IPS DF 19.7 (cell line): ENCODE measurements around the gene DAGLA.

ENCODE experiments used
- DNase-seq: peaks from one replicate; pipeline ENCODE4 v3.0.0-alpha.2; 2013; ENCODE audit warnings: low read depth, low spot score

Gene DAGLA

GRCh38 chr11:61762798-61763197 is 82.6 kb downstream of the DAGLA start:
- no peak for DNase-seq

- no peak for DNase-seq
Measured at GRCh38 chr11:61763930-61764605, 83.9 kb downstream of the DAGLA start.

GRCh38 chr11:61764606-61765260 is 84.5 kb downstream of the DAGLA start:
- DNase-seq = no peak

- no peak for DNase-seq
Measured at GRCh38 chr11:61765550-61766253, 85.5 kb downstream of the DAGLA start.

GRCh38 chr11:61766353-61766841 is 86.2 kb downstream of the DAGLA start:
- DNase-seq = no peak

GRCh38 chr11:61768376-61769076 is 88.3 kb downstream of the DAGLA start:
- DNase-seq = no peak

GRCh38 chr11:61769169-61769920 is 89.2 kb downstream of the DAGLA start:
- DNase-seq = no peak

- no peak for DNase-seq
Measured at GRCh38 chr11:61769946-61770683, 89.9 kb downstream of the DAGLA start.

- no peak for DNase-seq
Measured at GRCh38 chr11:61771195-61771894, 91.2 kb downstream of the DAGLA start.

- no peak for DNase-seq
Measured at GRCh38 chr11:61771985-61772455, 91.8 kb downstream of the DAGLA start.

GRCh38 chr11:61773356-61773755 is 93.2 kb downstream of the DAGLA start:
- DNase-seq = no peak

GRCh38 chr11:61773809-61774208 is 93.6 kb downstream of the DAGLA start:
- DNase-seq = no peak

GRCh38 chr11:61774411-61774810 is 94.2 kb downstream of the DAGLA start:
- DNase-seq = no peak

- DNase-seq = no peak
Measured at GRCh38 chr11:61775106-61775505, 94.9 kb downstream of the DAGLA start.

- no peak for DNase-seq
Measured at GRCh38 chr11:61775606-61776554, 95.7 kb downstream of the DAGLA start.

- DNase-seq = no peak
Measured at GRCh38 chr11:61776561-61777075, 96.4 kb downstream of the DAGLA start.

GRCh38 chr11:61777234-61778090 is 97.3 kb downstream of the DAGLA start:
- DNase-seq = no peak
